Body of pancreas (tissue), 4 donors: Measurements from ENCODE around the gene ADGRF3.

Source experiments
- CTCF ChIP-seq, 7 experiments: fragments of 450-650 bp in 4 of 7; fragments of 200-600 bp in 3 of 7; sonication (generic) in 3 of 7; IDR thresholded peaks; one replicate each; pipeline ENCODE4 v1.5.1; 2016 to 2019; ENCODE audit warnings: antibody characterized with exemption in 7 of 7
- POLR2A ChIP-seq, 3 donors: fragments of 450-650 bp; IDR thresholded peaks; one replicate each; pipeline ENCODE4 v1.6.1; 2016; ENCODE audit warnings: antibody characterized with exemption in 3 of 3, mild to moderate bottlenecking in 2 of 3

- no peak for TF ChIP-seq CTCF (IDR thresholded peaks at IDR 0.05)
- TF ChIP-seq POLR2A (IDR thresholded peaks at IDR 0.05): no peak
Observed at GRCh38 chr2:26292646-26293045, 53.9 kb downstream of the ADGRF3 start.
